ENCODE data around the gene TTR. TPM values are rescaled to one million over a fixed set of nuclear protein-coding genes. Genes with fewer than 3 reads are reported as not detected.

The TTR gene
- total RNA-seq, result not detected

GRCh38 chr18:31591628-31592027 lies at the start of gene TTR:
TTR (plus strand) TSS chr18:31591877; CDS start chr18:31591903, 26 bp downstream.
- Histone ChIP-seq H3K27ac (no peak within 1 kb of the TSS), H3K4me3 (no peak within 1 kb of the TSS), H3K36me3 (no peaks in the 10 kb centered on the region), H3K9me3 (no peaks in the 10 kb centered on the region), H3K4me1 (no peaks in the 10 kb centered on the region), H3K27me3 (no peaks in the 10 kb centered on the region)
- no peak for ATAC-seq
- TF ChIP-seq CTCF (IDR thresholded peaks at IDR 0.05), result no peak
- TF ChIP-seq EP300 (IDR thresholded peaks at IDR 0.05), result no peak
- TF ChIP-seq POLR2AphosphoS5 (IDR thresholded peaks at IDR 0.05), result no peak
- no peak for TF ChIP-seq POLR2A (IDR thresholded peaks at IDR 0.05)
- WGBS, 2 donors (ENCODE audit: low coverage in 1 of 2), result 57 to 58% methylated on average over 2 to 5 of the region's 5 CpGs

GRCh38 chr18:31546476-31546875 lies 45.2 kb upstream of the TTR start:
- H3K9me3 ChIP-seq, result no peaks in the 10 kb centered on the region
- no peaks in the 10 kb centered on the region for H3K36me3 ChIP-seq
- no peaks in the 10 kb centered on the region for H3K27me3 ChIP-seq
- no peaks in the 10 kb centered on the region for H3K4me1 ChIP-seq
- ATAC-seq, result no peak
- H3K27ac ChIP-seq, result no peak overlapping the region
- H3K4me3 ChIP-seq, result no peak overlapping the region
- TF ChIP-seq POLR2A (IDR thresholded peaks at IDR 0.05) (no peak), CTCF (IDR thresholded peaks at IDR 0.05) (no peak)
- 74% methylated on average over 2 of the region's 2 CpGs; no CpG with 5 or more reads in 1 of the 2 donors for WGBS, 2 donors (ENCODE audit: low coverage in 1 of 2)

- no peak for TF ChIP-seq POLR2A (IDR thresholded peaks at IDR 0.05)
- TF ChIP-seq CTCF (IDR thresholded peaks at IDR 0.05), result no peak
- no peak for TF ChIP-seq EP300 (IDR thresholded peaks at IDR 0.05)
- no peak for TF ChIP-seq POLR2AphosphoS5 (IDR thresholded peaks at IDR 0.05)
- no peak for ATAC-seq
- Histone ChIP-seq H3K9me3 (no peaks in the 10 kb centered on the region), H3K4me1 (no peaks in the 10 kb centered on the region), H3K36me3 (no peaks in the 10 kb centered on the region), H3K27me3 (no peaks in the 10 kb centered on the region), H3K4me3 (no peak overlapping the region), H3K27ac (no peak overlapping the region)
- 82 to 100% methylated on average over 2 of the region's 2 CpGs for whole genome bisulfite sequencing, 2 donors (ENCODE audit: low coverage in 1 of 2)
These were observed 42.8 kb upstream of the TTR start for GRCh38 chr18:31548853-31549252.

- no peak for ATAC-seq
- H3K27ac ChIP-seq, result no peak overlapping the region
- TF ChIP-seq EP300 (IDR thresholded peaks at IDR 0.05) (no peak), POLR2AphosphoS5 (IDR thresholded peaks at IDR 0.05) (no peak), CTCF (IDR thresholded peaks at IDR 0.05) (no peak), POLR2A (IDR thresholded peaks at IDR 0.05) (no peak)
- no peaks in the 10 kb centered on the region for H3K4me1 ChIP-seq
- H3K27me3 ChIP-seq, result no peaks in the 10 kb centered on the region
- 80 to 83% methylated on average over 2 to 4 of the region's 4 CpGs for WGBS, 2 donors (ENCODE audit: low coverage in 1 of 2)
- no peak overlapping the region for H3K4me3 ChIP-seq
- no peaks in the 10 kb centered on the region for H3K36me3 ChIP-seq
- no peaks in the 10 kb centered on the region for H3K9me3 ChIP-seq
These were observed 42.3 kb upstream of the TTR start for GRCh38 chr18:31549416-31549815.

GRCh38 chr18:31551883-31552282 lies 39.8 kb upstream of the TTR start:
- Histone ChIP-seq H3K4me3 (no peak overlapping the region), H3K9me3 (no peaks in the 10 kb centered on the region), H3K27ac (no peak overlapping the region), H3K4me1 (no peaks in the 10 kb centered on the region), H3K36me3 (no peaks in the 10 kb centered on the region), H3K27me3 (no peaks in the 10 kb centered on the region)
- no peak for ATAC-seq
- no peak for TF ChIP-seq POLR2AphosphoS5 (IDR thresholded peaks at IDR 0.05)
- no peak for TF ChIP-seq CTCF (IDR thresholded peaks at IDR 0.05)
- no peak for TF ChIP-seq EP300 (IDR thresholded peaks at IDR 0.05)
- no peak for TF ChIP-seq POLR2A (IDR thresholded peaks at IDR 0.05)
- WGBS, 2 donors (ENCODE audit: low coverage in 1 of 2), result 90% methylated on average over 3 of the region's 3 CpGs; no CpG with 5 or more reads in 1 of the 2 donors
